A204.1 (cell line): ENCODE data around the gene CHAC1.
"Not testable (repeated sequence)": the region's sequence is repeated elsewhere in the genome, so short reads cannot be mapped to it uniquely, and the experiment has no call there.

ENCODE experiments used
- FAIRE-seq: peaks from 2 replicates; lab custom pipeline; 2012; peaks lifted over from hg19 to GRCh38; lab: Jason Lieb, UNC

CHAC1 gene

GRCh38 chr15:40937762-40938535 is 15.3 kb upstream of the CHAC1 start:
- no peak for FAIRE-seq

GRCh38 chr15:40938536-40938870 is 14.8 kb upstream of the CHAC1 start:
- no peak for FAIRE-seq

- no peak for FAIRE-seq
These were observed 12.9 kb upstream of the CHAC1 start for GRCh38 chr15:40940296-40940801.

- FAIRE-seq: no peak
These were observed 12.2 kb upstream of the CHAC1 start for GRCh38 chr15:40941068-40941527.

- no peak for FAIRE-seq
These were observed 11.5 kb upstream of the CHAC1 start for GRCh38 chr15:40941528-40942336.

GRCh38 chr15:40942337-40942854 is 10.9 kb upstream of the CHAC1 start:
- FAIRE-seq: no peak

GRCh38 chr15:40942878-40943277 is 10.4 kb upstream of the CHAC1 start:
- FAIRE-seq: no peak

GRCh38 chr15:40943764-40944365 is 9.4 kb upstream of the CHAC1 start:
- FAIRE-seq: no peak

- FAIRE-seq: no peak
These were observed 8.6 kb upstream of the CHAC1 start for GRCh38 chr15:40944510-40945296.

GRCh38 chr15:40948706-40949473 is 4.4 kb upstream of the CHAC1 start:
- no peak for FAIRE-seq

- FAIRE-seq: no peak
These were observed 3.5 kb upstream of the CHAC1 start for GRCh38 chr15:40949756-40950207.

- no peak for FAIRE-seq
These were observed 1.5 kb upstream of the CHAC1 start for GRCh38 chr15:40951764-40952163.

- FAIRE-seq: no peak
These were observed 870 bp upstream of the CHAC1 start for GRCh38 chr15:40952301-40952900.

- FAIRE-seq: no peak
These were observed 423 bp downstream of the CHAC1 start for GRCh38 chr15:40953713-40954074.

GRCh38 chr15:40954158-40954848 is 1.0 kb downstream of the CHAC1 start:
- FAIRE-seq: not testable (repeated sequence)

- FAIRE-seq: no peak
These were observed 2.1 kb downstream of the CHAC1 start for GRCh38 chr15:40955141-40955903.

- no peak for FAIRE-seq
These were observed 2.8 kb downstream of the CHAC1 start for GRCh38 chr15:40955930-40956540.

- no peak for FAIRE-seq
These were observed 3.3 kb downstream of the CHAC1 start for GRCh38 chr15:40956541-40956982.
